ENCODE results near the gene METTL5.
"Not testable (repeated sequence)": the region's sequence is repeated elsewhere in the genome, so short reads cannot be mapped to it uniquely, and the experiment has no call there.

METTL5 gene

DNA sequence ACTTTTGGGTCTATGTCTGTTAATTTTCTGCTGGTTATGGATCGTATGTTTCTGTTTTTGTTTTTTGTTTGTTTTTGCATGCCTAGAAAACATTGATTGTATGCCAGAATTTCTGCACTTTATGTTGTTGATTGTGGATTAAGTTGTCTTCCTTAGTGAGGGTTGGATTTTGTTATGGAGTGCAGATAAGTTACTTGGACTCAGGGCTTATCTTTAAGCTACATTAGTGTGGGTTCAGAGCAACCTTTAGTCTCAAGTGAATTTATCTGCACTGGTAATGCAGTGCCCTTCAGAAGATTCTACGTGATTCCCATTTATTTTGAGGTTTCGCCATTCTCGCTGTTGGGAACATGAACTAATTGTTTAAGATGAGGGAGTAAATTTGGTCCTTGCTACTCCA is 35.4 kb upstream of the METTL5 start:
- no peak for DNase-seq (ENCODE audit: low read depth)
- TF ChIP-seq, protein P1, sequence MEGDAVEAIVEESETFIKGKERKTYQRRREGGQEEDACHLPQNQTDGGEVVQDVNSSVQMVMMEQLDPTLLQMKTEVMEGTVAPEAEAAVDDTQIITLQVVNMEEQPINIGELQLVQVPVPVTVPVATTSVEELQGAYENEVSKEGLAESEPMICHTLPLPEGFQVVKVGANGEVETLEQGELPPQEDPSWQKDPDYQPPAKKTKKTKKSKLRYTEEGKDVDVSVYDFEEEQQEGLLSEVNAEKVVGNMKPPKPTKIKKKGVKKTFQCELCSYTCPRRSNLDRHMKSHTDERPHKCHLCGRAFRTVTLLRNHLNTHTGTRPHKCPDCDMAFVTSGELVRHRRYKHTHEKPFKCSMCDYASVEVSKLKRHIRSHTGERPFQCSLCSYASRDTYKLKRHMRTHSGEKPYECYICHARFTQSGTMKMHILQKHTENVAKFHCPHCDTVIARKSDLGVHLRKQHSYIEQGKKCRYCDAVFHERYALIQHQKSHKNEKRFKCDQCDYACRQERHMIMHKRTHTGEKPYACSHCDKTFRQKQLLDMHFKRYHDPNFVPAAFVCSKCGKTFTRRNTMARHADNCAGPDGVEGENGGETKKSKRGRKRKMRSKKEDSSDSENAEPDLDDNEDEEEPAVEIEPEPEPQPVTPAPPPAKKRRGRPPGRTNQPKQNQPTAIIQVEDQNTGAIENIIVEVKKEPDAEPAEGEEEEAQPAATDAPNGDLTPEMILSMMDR (IDR thresholded peaks at IDR 0.05; ENCODE audit: insufficient read depth, low read depth, low read length, missing control alignments), result no peak
- no peak overlapping the region for H3K4me3 ChIP-seq (ENCODE audit: low read depth, low read length)

- no peak for DNase-seq (ENCODE audit: low read depth)
- TF ChIP-seq, protein P1 (IDR thresholded peaks at IDR 0.05; ENCODE audit: insufficient read depth, low read depth, low read length, missing control alignments), result no peak
These were observed 34.7 kb upstream of the METTL5 start for GRCh38 chr2:169859423-169859822.

GRCh38 chr2:169855281-169856258 is 30.9 kb upstream of the METTL5 start:
- not testable (repeated sequence) for DNase-seq (ENCODE audit: low read depth); H3K4me3 ChIP-seq (ENCODE audit: low read depth, low read length)

More at GRCh38 chr2:169859423-169859822, 34.7 kb upstream of the METTL5 start:
- no peak overlapping the region for H3K4me3 ChIP-seq (ENCODE audit: low read depth, low read length)

GRCh38 chr2:169853041-169853668 is 28.4 kb upstream of the METTL5 start:
- no peak overlapping the region for H3K4me3 ChIP-seq (ENCODE audit: low read depth, low read length)
- TF ChIP-seq, protein P1 (IDR thresholded peaks at IDR 0.05; ENCODE audit: insufficient read depth, low read depth, low read length, missing control alignments), result no peak
- DNase-seq (ENCODE audit: low read depth), result no peak

DNA sequence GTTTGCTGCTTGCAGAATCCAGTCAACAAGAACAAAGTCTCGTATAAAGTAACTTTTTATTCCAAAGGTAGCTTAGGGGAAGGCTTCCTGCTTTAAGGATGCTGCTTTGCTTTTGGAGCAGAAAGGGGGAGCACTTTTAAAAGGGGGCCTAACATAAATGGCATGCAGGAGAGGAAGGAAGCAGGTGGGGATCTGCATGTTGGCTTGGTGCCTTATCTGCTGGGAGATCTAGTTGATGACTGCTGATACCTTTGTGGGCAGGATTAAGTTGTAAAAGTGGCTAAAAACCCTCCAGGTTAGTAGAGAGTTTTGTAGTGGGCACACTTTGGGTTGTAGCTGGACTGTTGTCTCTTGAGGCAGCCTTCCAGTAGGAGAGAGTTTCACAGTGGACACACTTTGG is 25.0 kb upstream of the METTL5 start:
- TF ChIP-seq, protein P1 (IDR thresholded peaks at IDR 0.05; ENCODE audit: insufficient read depth, low read depth, low read length, missing control alignments), result no peak
- H3K4me3 ChIP-seq (ENCODE audit: low read depth, low read length), result no peak overlapping the region
- DNase-seq (ENCODE audit: low read depth), result no peak

- H3K4me3 ChIP-seq (ENCODE audit: low read depth, low read length); DNase-seq (ENCODE audit: low read depth): not testable (repeated sequence)
These were observed 24.4 kb upstream of the METTL5 start for GRCh38 chr2:169848959-169849693.

- no peak for DNase-seq (ENCODE audit: low read depth)
- TF ChIP-seq, protein P1 (IDR thresholded peaks at IDR 0.05; ENCODE audit: insufficient read depth, low read depth, low read length, missing control alignments), result no peak
These were observed 20.3 kb upstream of the METTL5 start for GRCh38 chr2:169845016-169845415.

DNA sequence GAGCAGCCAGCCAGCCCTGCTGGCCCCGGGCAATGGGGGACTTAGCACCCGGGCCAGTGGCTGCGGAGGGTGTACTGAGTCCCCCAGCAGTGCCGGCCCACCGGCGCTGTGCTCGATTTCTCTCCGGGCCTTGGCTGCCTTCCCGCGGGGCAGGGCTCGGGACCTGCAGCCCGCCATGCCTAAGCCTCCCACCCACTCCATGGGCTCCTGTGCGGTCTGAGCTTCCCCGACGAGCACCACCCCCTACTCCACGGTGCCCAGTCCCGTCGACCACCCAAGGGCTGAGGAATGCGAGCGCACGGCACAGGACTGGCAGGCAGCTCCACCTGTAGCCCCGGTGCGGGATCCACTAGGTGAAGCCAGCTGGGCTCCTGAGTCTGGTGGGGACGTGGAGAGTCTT is 16.9 kb upstream of the METTL5 start:
- DNase-seq (ENCODE audit: low read depth); H3K4me3 ChIP-seq (ENCODE audit: low read depth, low read length): not testable (repeated sequence)

More at GRCh38 chr2:169845016-169845415, 20.3 kb upstream of the METTL5 start:
- no peak overlapping the region for H3K4me3 ChIP-seq (ENCODE audit: low read depth, low read length)
